Panc1 (cell line): ENCODE results near the gene CNTLN.

Experiments used
- CTCF ChIP-seq: fragments of 450-650 bp; IDR thresholded peaks from 2 replicates; pipeline ENCODE4 v1.5.1; 2017; ENCODE audit warnings: mild to moderate bottlenecking
- TCF7L2 ChIP-seq: IDR thresholded peaks from 2 replicates; pipeline ENCODE4 v1.6.1; 2011; ENCODE audit warnings: mild to moderate bottlenecking, low read depth, low read length, inconsistent platforms

DNA sequence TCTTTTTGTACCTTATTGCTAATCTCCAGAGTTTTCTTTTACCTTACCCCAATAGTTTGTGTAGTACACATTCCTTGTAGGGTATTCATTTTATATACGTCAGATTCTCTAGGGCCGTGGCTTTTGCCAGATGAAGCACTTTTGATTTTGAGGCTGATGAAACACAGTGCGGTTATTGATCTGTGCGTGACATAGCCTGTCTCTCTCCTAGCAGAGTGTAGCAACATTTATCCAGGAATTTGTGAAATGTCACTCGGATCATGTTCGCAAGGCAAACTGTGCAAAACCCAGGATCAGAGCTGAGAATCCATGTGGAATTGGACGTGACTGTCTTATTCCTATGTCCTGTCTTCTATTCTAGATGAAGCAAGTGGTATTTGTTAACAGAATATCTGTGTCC lies 302.0 kb downstream of the CNTLN start:
- TF ChIP-seq CTCF (no peak), TCF7L2 (no peak)
